Trophoblast cell (in vitro differentiated cells and primary cell): ENCODE results near the gene PTRH1.

Experiments used
- DNase-seq, 2 donors: peaks; one replicate each; pipeline ENCODE4 v3.0.0-alpha.2; 2016
- H2AFZ ChIP-seq: 2 replicates; pipeline ENCODE4 v1.6.1; 2013; ENCODE audit warnings: low read length, moderate library complexity, mild to moderate bottlenecking; ENCODE audit not compliant: insufficient read depth, poor library complexity
- H2AK5ac ChIP-seq: 2 replicates; pipeline ENCODE4 v1.6.1; 2013; ENCODE audit warnings: mild to moderate bottlenecking, low read length
- H2BK120ac ChIP-seq: 2 replicates; pipeline ENCODE4 v1.6.1; 2013; ENCODE audit warnings: low read length, mild to moderate bottlenecking, moderate library complexity; ENCODE audit not compliant: insufficient read depth, poor library complexity
- H2BK12ac ChIP-seq: 2 replicates; pipeline ENCODE4 v1.6.1; 2013; ENCODE audit warnings: mild to moderate bottlenecking, low read length, moderate library complexity
- H2BK5ac ChIP-seq: 2 replicates; pipeline ENCODE4 v1.6.1; 2013; ENCODE audit warnings: low read length, low read depth, moderate library complexity, mild to moderate bottlenecking; ENCODE audit not compliant: poor library complexity
- H3K14ac ChIP-seq: 2 replicates; pipeline ENCODE4 v1.6.1; 2013; ENCODE audit warnings: mild to moderate bottlenecking, low read length
- H3K18ac ChIP-seq: 2 replicates; pipeline ENCODE4 v1.6.1; 2013; ENCODE audit warnings: mild to moderate bottlenecking, low read length
- H3K23ac ChIP-seq: 2 replicates; pipeline ENCODE4 v1.6.1; 2013; ENCODE audit warnings: low read length
- H3K27ac ChIP-seq: 2 replicates; pipeline ENCODE4 v1.5.1; 2013; ENCODE audit warnings: low read depth, mild to moderate bottlenecking, inconsistent platforms, low read length, moderate library complexity
- H3K27me3 ChIP-seq: 2 replicates; pipeline ENCODE4 v1.6.1; 2013; ENCODE audit warnings: inconsistent platforms, mild to moderate bottlenecking, low read length, moderate library complexity; ENCODE audit not compliant: insufficient read depth
- H3K36me3 ChIP-seq, 2 experiments: 1 replicate in 1 of 2; 2 replicates in 1 of 2; pipeline ENCODE4 v1.6.1; 2013; ENCODE audit warnings: low read length in 2 of 2, mild to moderate bottlenecking in 2 of 2, moderate library complexity in 1 of 2; ENCODE audit not compliant: insufficient read depth in 2 of 2, control insufficient read depth in 1 of 2
- H3K4ac ChIP-seq: 2 replicates; pipeline ENCODE4 v1.6.1; 2013; ENCODE audit warnings: low read depth, mild to moderate bottlenecking, low read length, moderate library complexity
- H3K4me1 ChIP-seq, 2 experiments: 1 replicate in 1 of 2; 2 replicates in 1 of 2; pipeline ENCODE4 v1.6.1; 2013; ENCODE audit warnings: low read length in 2 of 2, mild to moderate bottlenecking in 2 of 2, moderate library complexity in 1 of 2; ENCODE audit not compliant: insufficient read depth in 2 of 2, control insufficient read depth in 1 of 2
- H3K4me2 ChIP-seq: 2 replicates; pipeline ENCODE4 v1.6.1; 2013; ENCODE audit warnings: inconsistent platforms, mild to moderate bottlenecking, low read length, moderate library complexity
- H3K4me3 ChIP-seq: 2 replicates; pipeline ENCODE4 v1.5.1; 2013; ENCODE audit warnings: mild to moderate bottlenecking, low read depth, low read length, inconsistent platforms
- H3K79me1 ChIP-seq: one replicate; pipeline ENCODE4 v1.6.1; 2013; ENCODE audit warnings: low read length
- H3K79me2 ChIP-seq: 2 replicates; pipeline ENCODE4 v1.6.1; 2013; ENCODE audit warnings: low read length, mild to moderate bottlenecking; ENCODE audit not compliant: control insufficient read depth, insufficient read depth, poor library complexity
- H3K9ac ChIP-seq: 2 replicates; pipeline ENCODE4 v1.6.1; 2013; ENCODE audit warnings: mild to moderate bottlenecking, low read length
- H3K9me3 ChIP-seq: 2 replicates; pipeline ENCODE4 v1.6.1; 2013; ENCODE audit warnings: low read depth, mild to moderate bottlenecking, control low read depth, inconsistent platforms, low read length; ENCODE audit not compliant: insufficient read depth
- H4K12ac ChIP-seq: 2 replicates; pipeline ENCODE4 v1.6.1; 2013; ENCODE audit warnings: low read depth, mild to moderate bottlenecking, low read length, moderate library complexity
- H4K8ac ChIP-seq: 2 replicates; pipeline ENCODE4 v1.6.1; 2013; ENCODE audit warnings: low read depth, mild to moderate bottlenecking, low read length, moderate library complexity
- H4K91ac ChIP-seq: one replicate; pipeline ENCODE4 v1.6.1; 2013; ENCODE audit warnings: low read depth, mild to moderate bottlenecking, low read length, moderate library complexity
- WGBS: extraction: QIAGEN DNeasy Blood & Tissue Kit; methylation state at CpG from one replicate; pipeline ENCODE4 v1.1.7; 2013; ENCODE audit warnings: missing lambda C conversion rate; ENCODE audit not compliant: insufficient read length, insufficient coverage; ENCODE audit errors: extremely low coverage; 5-methylcytosine and 5-hydroxymethylcytosine counted together

Gene PTRH1

GRCh38 chr9:127667906-127668305 lies 47.6 kb downstream of the PTRH1 start:
- Histone ChIP-seq H2AK5ac (no peak overlapping the region), H3K27me3 (no peaks in the 10 kb centered on the region), H3K79me1 (no peaks in the 10 kb centered on the region), H3K4me3 (no peak overlapping the region), H3K36me3 (peaks cover 18 to 29% of the 10 kb centered on the region in 2 experiments), H2BK5ac (no peak overlapping the region), H2BK120ac (no peak overlapping the region), H3K4me1 (no peaks in the 10 kb centered on the region), H4K8ac (no peak overlapping the region), H2AFZ (no peak overlapping the region), H4K12ac (no peak overlapping the region), H3K27ac (no peak overlapping the region), H3K9me3 (no peaks in the 10 kb centered on the region), H2BK12ac (no peak overlapping the region), H3K4me2 (no peak overlapping the region), H4K91ac (no peak overlapping the region), H3K9ac (no peak overlapping the region), H3K18ac (no peak overlapping the region), H3K4ac (no peak overlapping the region), H3K14ac (no peak overlapping the region), H3K23ac (no peak overlapping the region), H3K79me2 (no peaks in the 10 kb centered on the region)
- DNase-seq: no peak
- no CpG with 5 or more reads among the region's 18 CpGs for WGBS

GRCh38 chr9:127667127-127667844 lies 48.2 kb downstream of the PTRH1 start:
- H2AFZ ChIP-seq: no peak overlapping the region
- no peak overlapping the region for H4K91ac ChIP-seq
- no peak overlapping the region for H4K8ac ChIP-seq
- no peak overlapping the region for H3K4ac ChIP-seq
- no peak overlapping the region for H2BK5ac ChIP-seq
- H3K27me3 ChIP-seq: no peaks in the 10 kb centered on the region
- no peak overlapping the region for H3K4me2 ChIP-seq
- DNase-seq: no peak
- no peak overlapping the region for H3K23ac ChIP-seq
- no peak overlapping the region for H3K27ac ChIP-seq
- H3K79me2 ChIP-seq: no peaks in the 10 kb centered on the region
- no peak overlapping the region for H2AK5ac ChIP-seq
- no peak overlapping the region for H3K18ac ChIP-seq
- H3K9ac ChIP-seq: no peak overlapping the region
- H3K4me3 ChIP-seq: no peak overlapping the region
- H3K14ac ChIP-seq: no peak overlapping the region
- no peaks in the 10 kb centered on the region for H3K9me3 ChIP-seq
- peaks cover 18 to 28% of the 10 kb centered on the region in 2 experiments for H3K36me3 ChIP-seq
- H2BK12ac ChIP-seq: no peak overlapping the region
- no peak overlapping the region for H4K12ac ChIP-seq
- no peak overlapping the region for H2BK120ac ChIP-seq
- H3K4me1 ChIP-seq: no peaks in the 10 kb centered on the region
- H3K79me1 ChIP-seq: no peaks in the 10 kb centered on the region
- no CpG with 5 or more reads among the region's 3 CpGs for WGBS

- H2AFZ ChIP-seq: no peak overlapping the region
- H2AK5ac ChIP-seq: no peak overlapping the region
- H3K27me3 ChIP-seq: no peaks in the 10 kb centered on the region
- H3K79me1 ChIP-seq: no peaks in the 10 kb centered on the region
- H3K27ac ChIP-seq: no peak overlapping the region
- no peak overlapping the region for H3K14ac ChIP-seq
- no peak overlapping the region for H2BK12ac ChIP-seq
- no peak overlapping the region for H3K23ac ChIP-seq
- no peak overlapping the region for H3K4me2 ChIP-seq
- H2BK5ac ChIP-seq: no peak overlapping the region
- H4K8ac ChIP-seq: no peak overlapping the region
- no peak overlapping the region for H4K12ac ChIP-seq
- H3K18ac ChIP-seq: no peak overlapping the region
- no peak overlapping the region for H3K9ac ChIP-seq
- no peak overlapping the region for H3K4me3 ChIP-seq
- DNase-seq: no peak
- no peak overlapping the region for H2BK120ac ChIP-seq
- H3K4me1 ChIP-seq: no peaks in the 10 kb centered on the region
- H3K79me2 ChIP-seq: no peaks in the 10 kb centered on the region
- H3K4ac ChIP-seq: no peak overlapping the region
- H4K91ac ChIP-seq: no peak overlapping the region
- peaks cover 15 to 23% of the 10 kb centered on the region in 2 experiments for H3K36me3 ChIP-seq
- H3K9me3 ChIP-seq: no peaks in the 10 kb centered on the region
- no CpG with 5 or more reads among the region's 10 CpGs for WGBS
Observed at GRCh38 chr9:127664678-127665507, 50.6 kb downstream of the PTRH1 start.

- WGBS: no CpG with 5 or more reads among the region's 7 CpGs
- no peaks in the 10 kb centered on the region for H3K4me1 ChIP-seq
- no peak overlapping the region for H2AFZ ChIP-seq
- no peak overlapping the region for H3K9ac ChIP-seq
- H4K91ac ChIP-seq: no peak overlapping the region
- H3K79me1 ChIP-seq: no peaks in the 10 kb centered on the region
- H3K36me3 ChIP-seq: peaks cover 15 to 24% of the 10 kb centered on the region in 2 experiments
- H3K4me2 ChIP-seq: no peak overlapping the region
- H3K4ac ChIP-seq: no peak overlapping the region
- no peak overlapping the region for H2BK5ac ChIP-seq
- H2BK12ac ChIP-seq: no peak overlapping the region
- H3K27me3 ChIP-seq: no peaks in the 10 kb centered on the region
- H4K12ac ChIP-seq: no peak overlapping the region
- no peak overlapping the region for H2AK5ac ChIP-seq
- no peak overlapping the region for H3K14ac ChIP-seq
- no peaks in the 10 kb centered on the region for H3K9me3 ChIP-seq
- H3K4me3 ChIP-seq: no peak overlapping the region
- no peak overlapping the region for H3K23ac ChIP-seq
- no peak overlapping the region for H3K18ac ChIP-seq
- DNase-seq: no peak
- H3K27ac ChIP-seq: no peak overlapping the region
- H2BK120ac ChIP-seq: no peak overlapping the region
- H4K8ac ChIP-seq: no peak overlapping the region
- no peaks in the 10 kb centered on the region for H3K79me2 ChIP-seq
Observed at GRCh38 chr9:127664324-127664677, 51.2 kb downstream of the PTRH1 start.
